SJCRH30 (cell line): ENCODE results near the gene SERPINI1. TPM values are rescaled to one million over a fixed set of nuclear protein-coding genes. Genes with fewer than 3 reads are reported as not detected.

ENCODE experiments used
- DNase-seq, 2 experiments: peaks; one replicate each; pipeline ENCODE4 v3.0.0-alpha.2; 2015 to 2020
- H3K27ac ChIP-seq: fragments of 250-450 bp; sonication (Bioruptor Pico); 2 replicates; pipeline ENCODE4 v1.5.1; 2020; ENCODE audit warnings: mild to moderate bottlenecking, moderate library complexity
- H3K27me3 ChIP-seq: fragments of 250-450 bp; sonication (Bioruptor Pico); 2 replicates; pipeline ENCODE4 v1.5.1; 2020; ENCODE audit warnings: mild to moderate bottlenecking, moderate library complexity
- H3K36me3 ChIP-seq: fragments of 250-450 bp; sonication (Bioruptor Pico); 2 replicates; pipeline ENCODE4 v1.5.1; 2020; ENCODE audit warnings: mild to moderate bottlenecking, moderate library complexity
- H3K4me1 ChIP-seq: fragments of 250-450 bp; sonication (Bioruptor Pico); 2 replicates; pipeline ENCODE4 v1.5.1; 2020; ENCODE audit warnings: mild to moderate bottlenecking, moderate library complexity
- H3K4me3 ChIP-seq: fragments of 250-450 bp; sonication (Bioruptor Pico); 2 replicates; pipeline ENCODE4 v1.5.1; 2020; ENCODE audit warnings: mild to moderate bottlenecking, moderate library complexity
- H3K9me3 ChIP-seq: fragments of 250-450 bp; sonication (Bioruptor Pico); replicated peaks from 2 replicates; pipeline ENCODE4 v1.5.1; 2020; ENCODE audit warnings: mild to moderate bottlenecking, moderate library complexity
- total RNA-seq: library from RNA; depleted of rRNA; stranded (reverse); fragments of >200 nt; shearing (Covaris generic); gene quantifications from 2 replicates; pipeline ENCODE4 v1.2.3, GENCODE V29; 2014

The SERPINI1 gene
- total RNA-seq, 1 experiment from 2014 or later, result 0.40 TPM

DNA sequence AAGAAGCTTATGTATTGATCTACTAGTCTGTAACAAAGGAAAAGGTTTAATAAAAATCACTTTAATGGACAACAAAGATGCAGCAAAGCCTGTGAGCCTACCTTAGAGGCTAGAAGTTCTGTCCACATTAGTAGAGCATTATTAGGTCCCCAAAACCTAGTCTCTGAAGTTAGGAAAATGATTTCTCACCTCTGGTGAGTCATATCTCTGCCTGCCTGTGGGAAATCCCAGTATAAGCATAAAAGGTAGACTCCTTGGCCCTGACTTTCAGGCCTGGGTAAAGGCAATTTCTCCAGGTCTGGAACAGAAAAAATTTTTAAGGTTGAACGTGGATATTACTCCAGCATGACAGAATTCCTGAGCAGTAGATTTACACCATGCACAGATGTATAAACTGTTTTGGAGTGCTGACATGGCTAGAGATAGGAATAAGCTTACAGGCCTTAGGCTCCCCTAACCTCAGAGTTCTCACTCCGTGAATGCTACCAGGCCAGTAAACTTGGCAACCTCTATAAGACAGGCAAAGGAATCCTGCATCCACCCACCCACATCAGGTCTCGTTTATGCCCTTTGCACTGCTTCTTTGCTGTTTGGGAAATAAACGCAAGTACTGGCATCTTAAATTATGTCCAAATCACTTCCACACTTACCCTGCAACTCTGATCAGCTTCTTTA, 104.1 kb downstream of the SERPINI1 start:
- Histone ChIP-seq H3K36me3 (no peaks in the 10 kb centered on the region), H3K4me1 (no peaks in the 10 kb centered on the region), H3K4me3 (no peak overlapping the region), H3K27ac (no peak overlapping the region), H3K9me3 (no peaks in the 10 kb centered on the region), H3K27me3 (no peaks in the 10 kb centered on the region)
- no peak for DNase-seq

GRCh38 chr3:167840247-167840646, 104.7 kb downstream of the SERPINI1 start:
- Histone ChIP-seq H3K4me3 (no peak overlapping the region), H3K27ac (no peak overlapping the region), H3K9me3 (no peaks in the 10 kb centered on the region), H3K36me3 (no peaks in the 10 kb centered on the region), H3K27me3 (no peaks in the 10 kb centered on the region), H3K4me1 (no peaks in the 10 kb centered on the region)
- no peak for DNase-seq

GRCh38 chr3:167843481-167843880, 108.0 kb downstream of the SERPINI1 start:
- DNase-seq, result no peak
- Histone ChIP-seq H3K4me1 (no peaks in the 10 kb centered on the region), H3K27ac (no peak overlapping the region), H3K9me3 (no peaks in the 10 kb centered on the region), H3K4me3 (no peak overlapping the region), H3K36me3 (no peaks in the 10 kb centered on the region), H3K27me3 (no peaks in the 10 kb centered on the region)

- no peak for DNase-seq
- Histone ChIP-seq H3K27ac (no peak overlapping the region), H3K36me3 (no peaks in the 10 kb centered on the region), H3K4me3 (no peak overlapping the region), H3K27me3 (no peaks in the 10 kb centered on the region), H3K4me1 (no peaks in the 10 kb centered on the region), H3K9me3 (no peaks in the 10 kb centered on the region)
These were observed 108.4 kb downstream of the SERPINI1 start for GRCh38 chr3:167843886-167844285.

DNA sequence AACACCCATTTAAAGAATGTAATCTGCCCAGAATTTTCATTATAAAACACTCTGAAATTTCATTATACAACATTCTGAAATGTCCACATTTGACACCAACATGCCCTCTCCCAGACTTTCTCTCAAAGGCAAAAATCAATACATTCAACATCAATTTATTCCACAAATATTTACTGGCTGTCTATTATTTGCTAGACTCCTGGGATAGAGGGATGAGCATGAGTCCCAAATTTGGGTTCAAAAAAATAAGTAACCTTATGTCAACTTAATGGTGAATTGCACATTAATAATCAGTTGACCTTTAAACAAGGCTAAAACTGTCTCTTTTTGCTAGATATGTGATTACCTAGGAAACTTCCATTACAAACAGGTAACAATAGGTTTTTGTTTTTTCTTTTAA, 109.0 kb downstream of the SERPINI1 start:
- no peak for DNase-seq
- Histone ChIP-seq H3K9me3 (no peaks in the 10 kb centered on the region), H3K27ac (no peak overlapping the region), H3K27me3 (no peaks in the 10 kb centered on the region), H3K36me3 (no peaks in the 10 kb centered on the region), H3K4me3 (no peak overlapping the region), H3K4me1 (no peaks in the 10 kb centered on the region)

GRCh38 chr3:167851171-167851570, 115.7 kb downstream of the SERPINI1 start:
- Histone ChIP-seq H3K27me3 (no peaks in the 10 kb centered on the region), H3K36me3 (no peaks in the 10 kb centered on the region), H3K4me1 (no peaks in the 10 kb centered on the region), H3K27ac (no peak overlapping the region), H3K9me3 (no peaks in the 10 kb centered on the region), H3K4me3 (no peak overlapping the region)
- DNase-seq, result no peak

GRCh38 chr3:167851749-167852148, 116.2 kb downstream of the SERPINI1 start:
- Histone ChIP-seq H3K27me3 (no peaks in the 10 kb centered on the region), H3K27ac (no peak overlapping the region), H3K4me3 (no peak overlapping the region), H3K4me1 (no peaks in the 10 kb centered on the region), H3K9me3 (no peaks in the 10 kb centered on the region), H3K36me3 (no peaks in the 10 kb centered on the region)
- no peak for DNase-seq

- Histone ChIP-seq H3K27ac (no peak overlapping the region), H3K4me3 (no peak overlapping the region), H3K9me3 (no peaks in the 10 kb centered on the region), H3K36me3 (no peaks in the 10 kb centered on the region), H3K27me3 (no peaks in the 10 kb centered on the region), H3K4me1 (no peaks in the 10 kb centered on the region)
- DNase-seq, result no peak
These were observed 116.7 kb downstream of the SERPINI1 start for GRCh38 chr3:167852216-167852615.

GRCh38 chr3:167854063-167854462, 118.5 kb downstream of the SERPINI1 start:
- no peak for DNase-seq
- H3K27ac ChIP-seq, result no peak overlapping the region

DNA sequence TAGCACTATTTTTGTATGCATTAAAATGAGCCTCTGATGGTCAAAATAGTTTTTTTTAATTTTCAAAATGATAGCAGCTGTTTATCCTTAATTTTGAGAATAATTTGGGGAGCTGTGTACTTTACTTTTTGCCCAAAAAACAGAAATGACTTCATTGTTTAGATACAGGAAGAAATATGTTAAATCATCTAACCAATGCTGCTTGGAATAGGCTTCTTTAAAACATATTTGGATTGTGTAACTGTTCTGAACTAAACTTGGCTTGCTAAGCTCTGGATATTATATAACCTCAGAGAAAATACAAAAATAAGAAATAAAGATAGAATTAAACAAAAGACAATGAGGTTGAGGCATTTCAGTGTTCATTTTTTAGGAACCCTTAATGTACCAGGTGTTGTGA, 119.3 kb downstream of the SERPINI1 start:
- Histone ChIP-seq H3K9me3 (no peaks in the 10 kb centered on the region), H3K27me3 (no peaks in the 10 kb centered on the region), H3K4me1 (no peaks in the 10 kb centered on the region), H3K27ac (no peak overlapping the region), H3K4me3 (no peak overlapping the region), H3K36me3 (no peaks in the 10 kb centered on the region)
- DNase-seq, result no peak

More at GRCh38 chr3:167854063-167854462, 118.5 kb downstream of the SERPINI1 start:
- Histone ChIP-seq H3K27me3 (no peaks in the 10 kb centered on the region), H3K4me3 (no peak overlapping the region), H3K36me3 (no peaks in the 10 kb centered on the region), H3K4me1 (no peaks in the 10 kb centered on the region), H3K9me3 (no peaks in the 10 kb centered on the region)

- Histone ChIP-seq H3K4me3 (no peak overlapping the region), H3K27me3 (no peaks in the 10 kb centered on the region), H3K27ac (no peak overlapping the region), H3K9me3 (no peaks in the 10 kb centered on the region), H3K36me3 (no peaks in the 10 kb centered on the region), H3K4me1 (no peaks in the 10 kb centered on the region)
- DNase-seq, result no peak
These were observed 119.8 kb downstream of the SERPINI1 start for GRCh38 chr3:167855306-167855705.

GRCh38 chr3:167858865-167859264, 123.3 kb downstream of the SERPINI1 start:
- DNase-seq, result no peak
- Histone ChIP-seq H3K27ac (no peak overlapping the region), H3K36me3 (no peaks in the 10 kb centered on the region), H3K9me3 (no peaks in the 10 kb centered on the region), H3K4me3 (no peak overlapping the region), H3K4me1 (no peaks in the 10 kb centered on the region), H3K27me3 (no peaks in the 10 kb centered on the region)

DNA sequence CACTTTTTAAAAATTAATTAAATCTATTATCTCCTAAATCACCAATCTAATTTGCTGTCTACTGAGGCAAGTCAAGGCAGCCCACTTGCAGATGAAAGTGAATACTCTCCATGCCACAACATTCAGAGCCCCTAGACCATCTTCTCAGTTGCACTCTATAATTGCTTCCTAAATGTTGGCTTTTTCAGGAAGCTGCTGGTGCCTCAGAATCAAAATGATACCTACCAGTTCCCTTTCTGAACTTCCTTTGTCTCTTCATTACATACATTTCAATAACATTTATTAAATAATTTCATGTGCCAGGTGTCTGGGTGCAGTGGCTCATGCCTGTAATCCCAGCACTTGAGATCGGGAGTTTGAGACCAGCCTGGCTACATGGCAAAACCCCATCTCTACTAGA, 124.1 kb downstream of the SERPINI1 start:
- Histone ChIP-seq H3K4me3 (no peak overlapping the region), H3K9me3 (no peaks in the 10 kb centered on the region), H3K36me3 (no peaks in the 10 kb centered on the region), H3K4me1 (no peaks in the 10 kb centered on the region), H3K27ac (no peak overlapping the region), H3K27me3 (no peaks in the 10 kb centered on the region)
- no peak for DNase-seq

DNA sequence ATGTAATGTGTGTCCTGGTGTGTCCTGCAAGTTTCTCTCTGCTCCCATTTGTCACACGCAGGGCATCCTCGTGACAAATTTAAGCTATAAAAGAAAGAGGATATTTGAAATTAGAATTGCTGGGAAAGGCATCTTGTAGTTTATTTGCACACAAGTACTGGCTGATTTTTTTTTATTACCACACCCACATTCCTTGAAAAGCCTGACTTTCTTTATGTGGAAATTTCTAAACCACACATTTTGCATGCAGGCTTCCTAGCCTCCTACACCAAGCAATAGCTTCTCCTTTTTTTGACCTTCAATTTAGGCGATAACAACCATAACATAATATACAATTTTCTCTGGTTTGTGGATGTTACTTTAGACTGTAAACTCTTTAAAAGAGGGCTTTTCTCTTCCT, 126.1 kb downstream of the SERPINI1 start:
- H3K9me3 ChIP-seq, result no peaks in the 10 kb centered on the region
- no peaks in the 10 kb centered on the region for H3K4me1 ChIP-seq
- no peaks in the 10 kb centered on the region for H3K27me3 ChIP-seq
- H3K36me3 ChIP-seq, result no peaks in the 10 kb centered on the region
- H3K4me3 ChIP-seq, result no peak overlapping the region
- H3K27ac ChIP-seq, result no peak overlapping the region
- no peak for DNase-seq

DNA sequence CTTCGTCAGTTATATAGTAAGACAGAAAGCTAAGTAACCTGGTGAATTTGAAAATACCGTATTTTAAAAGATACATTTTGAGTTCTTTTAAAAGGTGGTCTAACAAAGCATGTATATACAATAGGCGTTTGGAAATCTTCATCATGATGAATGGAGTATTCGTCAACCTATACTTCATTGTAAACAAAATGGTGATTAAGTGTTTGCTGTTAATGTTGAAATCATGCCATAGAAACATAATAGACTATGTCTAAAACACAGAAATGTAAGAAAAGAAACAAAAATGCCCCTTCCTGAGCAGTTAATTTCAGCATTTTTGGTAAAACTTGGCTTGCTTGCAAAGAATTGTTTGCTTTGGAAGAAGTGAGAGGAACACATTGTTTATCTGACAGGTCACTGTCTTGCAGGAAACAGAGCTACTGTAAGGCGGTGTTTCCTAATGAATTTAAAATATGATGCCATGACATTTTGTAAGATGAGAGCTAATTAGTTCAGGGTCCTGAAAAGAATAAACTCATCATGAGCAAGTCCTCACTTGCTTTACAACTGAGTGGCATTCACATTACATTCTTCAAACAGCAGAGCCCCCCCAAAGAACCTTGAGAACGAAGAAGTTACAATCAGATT, 126.7 kb downstream of the SERPINI1 start:
- no peaks in the 10 kb centered on the region for H3K9me3 ChIP-seq
- H3K27me3 ChIP-seq, result no peaks in the 10 kb centered on the region
- no peaks in the 10 kb centered on the region for H3K36me3 ChIP-seq
- H3K4me1 ChIP-seq, result no peaks in the 10 kb centered on the region
- no peak overlapping the region for H3K4me3 ChIP-seq
- no peak for DNase-seq
- H3K27ac ChIP-seq, result no peak overlapping the region
